ENCODE data around the gene UNC80.

GRCh38 chr2:209976698-209977385, 205.2 kb downstream of the UNC80 start:
- no peak for TF ChIP-seq CTCF (IDR thresholded peaks at IDR 0.05)
- no peak for TF ChIP-seq POLR2A (IDR thresholded peaks at IDR 0.05)

All from adrenal gland (tissue), 5 donors.